Measurements from ENCODE around the gene LEF1. TPM values are rescaled to one million over a fixed set of nuclear protein-coding genes. Genes with fewer than 3 reads are reported as not detected.

LEF1 gene
- total and polyA plus RNA-seq, 9 of the 15 experiments (the other 6 are each of a cell fraction or from before 2014, with no cell fraction given): 15.1 to 81.1 (median 29.7) TPM

- TF ChIP-seq, protein P1, sequence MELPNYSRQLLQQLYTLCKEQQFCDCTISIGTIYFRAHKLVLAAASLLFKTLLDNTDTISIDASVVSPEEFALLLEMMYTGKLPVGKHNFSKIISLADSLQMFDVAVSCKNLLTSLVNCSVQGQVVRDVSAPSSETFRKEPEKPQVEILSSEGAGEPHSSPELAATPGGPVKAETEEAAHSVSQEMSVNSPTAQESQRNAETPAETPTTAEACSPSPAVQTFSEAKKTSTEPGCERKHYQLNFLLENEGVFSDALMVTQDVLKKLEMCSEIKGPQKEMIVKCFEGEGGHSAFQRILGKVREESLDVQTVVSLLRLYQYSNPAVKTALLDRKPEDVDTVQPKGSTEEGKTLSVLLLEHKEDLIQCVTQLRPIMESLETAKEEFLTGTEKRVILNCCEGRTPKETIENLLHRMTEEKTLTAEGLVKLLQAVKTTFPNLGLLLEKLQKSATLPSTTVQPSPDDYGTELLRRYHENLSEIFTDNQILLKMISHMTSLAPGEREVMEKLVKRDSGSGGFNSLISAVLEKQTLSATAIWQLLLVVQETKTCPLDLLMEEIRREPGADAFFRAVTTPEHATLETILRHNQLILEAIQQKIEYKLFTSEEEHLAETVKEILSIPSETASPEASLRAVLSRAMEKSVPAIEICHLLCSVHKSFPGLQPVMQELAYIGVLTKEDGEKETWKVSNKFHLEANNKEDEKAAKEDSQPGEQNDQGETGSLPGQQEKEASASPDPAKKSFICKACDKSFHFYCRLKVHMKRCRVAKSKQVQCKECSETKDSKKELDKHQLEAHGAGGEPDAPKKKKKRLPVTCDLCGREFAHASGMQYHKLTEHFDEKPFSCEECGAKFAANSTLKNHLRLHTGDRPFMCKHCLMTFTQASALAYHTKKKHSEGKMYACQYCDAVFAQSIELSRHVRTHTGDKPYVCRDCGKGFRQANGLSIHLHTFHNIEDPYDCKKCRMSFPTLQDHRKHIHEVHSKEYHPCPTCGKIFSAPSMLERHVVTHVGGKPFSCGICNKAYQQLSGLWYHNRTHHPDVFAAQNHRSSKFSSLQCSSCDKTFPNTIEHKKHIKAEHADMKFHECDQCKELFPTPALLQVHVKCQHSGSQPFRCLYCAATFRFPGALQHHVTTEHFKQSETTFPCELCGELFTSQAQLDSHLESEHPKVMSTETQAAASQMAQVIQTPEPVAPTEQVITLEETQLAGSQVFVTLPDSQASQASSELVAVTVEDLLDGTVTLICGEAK (IDR thresholded peaks at IDR 0.05): no peak
- TF ChIP-seq, protein P1 (CRISPR knock-in tag; IDR thresholded peaks at IDR 0.05): no peak
- TF ChIP-seq, protein P2, sequence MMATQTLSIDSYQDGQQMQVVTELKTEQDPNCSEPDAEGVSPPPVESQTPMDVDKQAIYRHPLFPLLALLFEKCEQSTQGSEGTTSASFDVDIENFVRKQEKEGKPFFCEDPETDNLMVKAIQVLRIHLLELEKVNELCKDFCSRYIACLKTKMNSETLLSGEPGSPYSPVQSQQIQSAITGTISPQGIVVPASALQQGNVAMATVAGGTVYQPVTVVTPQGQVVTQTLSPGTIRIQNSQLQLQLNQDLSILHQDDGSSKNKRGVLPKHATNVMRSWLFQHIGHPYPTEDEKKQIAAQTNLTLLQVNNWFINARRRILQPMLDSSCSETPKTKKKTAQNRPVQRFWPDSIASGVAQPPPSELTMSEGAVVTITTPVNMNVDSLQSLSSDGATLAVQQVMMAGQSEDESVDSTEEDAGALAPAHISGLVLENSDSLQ (IDR thresholded peaks at IDR 0.05): no peak
- TF ChIP-seq NFXL1 (CRISPR knock-in tag; IDR thresholded peaks at IDR 0.05) (no peak), MNT (conservative IDR thresholded peaks at IDR 0.05) (no peak), TFAM (CRISPR knock-in tag; conservative IDR thresholded peaks at IDR 0.05) (no peak), ID3 (CRISPR knock-in tag; IDR thresholded peaks at IDR 0.05) (no peak), ID3 (tag; IDR thresholded peaks at IDR 0.05) (no peak), DLX4 (CRISPR knock-in tag; IDR thresholded peaks at IDR 0.05) (no peak), STAT5B (CRISPR knock-in tag; IDR thresholded peaks at IDR 0.05) (no peak), ZFP36 (IDR thresholded peaks at IDR 0.05; ENCODE audit: low read depth, low read length, partially characterized antibody) (no peak), KDM4B (IDR thresholded peaks at IDR 0.05; ENCODE audit: borderline replicate concordance in 2 of 2, low read depth in 1 of 2) (no peak), TSC22D4 (tag; IDR thresholded peaks at IDR 0.05) (no peak)
Measured at GRCh38 chr4:108033348-108033747, 135.4 kb downstream of the LEF1 start (continued).

All from K562 (cell line).